H1 (cell line): ENCODE measurements around the gene CAMTA1. TPM values are rescaled to one million over a fixed set of nuclear protein-coding genes. Genes with fewer than 3 reads are reported as not detected.
A peak's percentile ranks its signal among the peaks of the same experiment; 100 is the strongest.

Experiments used
- CTCF ChIA-PET: fragments of 300-600 bp; sonication (Branson Sonifier 250); formaldehyde crosslinking; loops from one replicate; lab custom pipeline; 2021; ENCODE audit not compliant: partially characterized antibody; lab: Charles Lee
- POLR2A ChIA-PET: fragments of 300-600 bp; sonication (Branson Sonifier 250); formaldehyde crosslinking; loops from one replicate; lab custom pipeline; 2021; ENCODE audit warnings: inconsistent platforms; ENCODE audit not compliant: partially characterized antibody; lab: Charles Lee
- DNase-seq, 2 experiments: peaks; one replicate each; pipeline versions ENCODE4 v3.0.0 to v3.0.0-alpha.2; 2010 to 2022; ENCODE audit warnings: low spot score in 2 of 2, low read depth in 1 of 2, mixed read lengths in 1 of 2
- FAIRE-seq: peaks from 2 replicates; lab custom pipeline; 2011; peaks lifted over from hg19 to GRCh38; lab: Jason Lieb, UNC
- H2AFZ ChIP-seq: 2 replicates; pipeline ENCODE4 v1.8.1; 2012; ENCODE audit warnings: low read length, inconsistent platforms
- H2AK5ac ChIP-seq: 2 replicates; pipeline ENCODE4 v1.6.1; 2013; ENCODE audit warnings: low read depth, low read length
- H2BK120ac ChIP-seq: replicated peaks from 2 replicates; pipeline ENCODE3; 2013; ENCODE audit warnings: low read depth, low read length, inconsistent platforms
- H2BK12ac ChIP-seq: 2 replicates; pipeline ENCODE4 v1.6.1; 2013; ENCODE audit warnings: low read depth, low read length
- H2BK15ac ChIP-seq: 2 replicates; pipeline ENCODE4 v1.6.1; 2013; ENCODE audit warnings: low read length
- H2BK20ac ChIP-seq: 2 replicates; pipeline ENCODE4 v1.6.1; 2013; ENCODE audit warnings: low read length
- H2BK5ac ChIP-seq: 2 replicates; pipeline ENCODE4 v1.6.1; 2013; ENCODE audit warnings: low read depth, low read length
- H3K14ac ChIP-seq: 2 replicates; pipeline ENCODE4 v1.6.1; 2013; ENCODE audit warnings: inconsistent platforms; ENCODE audit not compliant: insufficient read length
- H3K18ac ChIP-seq: 2 replicates; pipeline ENCODE4 v1.6.1; 2013; ENCODE audit warnings: low read length; ENCODE audit errors: extremely low read depth
- H3K23ac ChIP-seq: 2 replicates; pipeline ENCODE4 v1.6.1; 2013; ENCODE audit warnings: inconsistent platforms; ENCODE audit not compliant: insufficient read length
- H3K23me2 ChIP-seq: 2 replicates; pipeline ENCODE4 v1.6.1; 2013; ENCODE audit warnings: low read depth, low read length
- H3K27ac ChIP-seq: 2 replicates; pipeline ENCODE4 v1.6.1; 2011; ENCODE audit warnings: low read depth, low read length, inconsistent platforms
- H3K27me3 ChIP-seq, 4 experiments: replicated peaks in 1 of 4; 1 replicate in 1 of 4; 2 replicates in 3 of 4; pipeline versions ENCODE4 v1.6.1 to v1.8.1; 2011 to 2013; ENCODE audit warnings: low read length in 3 of 4, mild to moderate bottlenecking in 3 of 4, inconsistent platforms in 2 of 4, mixed read lengths in 2 of 4, moderate library complexity in 1 of 4; ENCODE audit not compliant: control insufficient read depth in 3 of 4, insufficient read depth in 3 of 4; ENCODE audit errors: extremely low read depth in 1 of 4
- H3K36me3 ChIP-seq, 4 experiments: 2 replicates each; pipeline versions ENCODE4 v1.6.1 to v1.8.1; 2011 to 2013; ENCODE audit warnings: mild to moderate bottlenecking in 4 of 4, low read length in 3 of 4, moderate library complexity in 2 of 4, control low read depth in 1 of 4, inconsistent platforms in 1 of 4; ENCODE audit not compliant: insufficient read depth in 4 of 4, control insufficient read depth in 2 of 4
- H3K4ac ChIP-seq: replicated peaks from 2 replicates; pipeline ENCODE3; 2013; ENCODE audit warnings: low read length, low read depth, mixed read lengths, inconsistent platforms; ENCODE audit not compliant: insufficient read length
- H3K4me1 ChIP-seq, 4 experiments: replicated peaks in 1 of 4; 1 replicate in 1 of 4; 2 replicates in 3 of 4; pipeline versions ENCODE4 v1.6.1 to v1.8.1; 2011 to 2013; ENCODE audit warnings: low read length in 3 of 4, inconsistent platforms in 2 of 4, mixed read lengths in 1 of 4; ENCODE audit not compliant: insufficient read depth in 4 of 4, control insufficient read depth in 3 of 4
- H3K4me2 ChIP-seq, 2 experiments: 2 replicates each; pipeline versions ENCODE4 v1.6.1 to v1.8.1; 2011 to 2013; ENCODE audit warnings: low read depth in 2 of 2, low read length in 2 of 2, control low read depth in 1 of 2, inconsistent platforms in 1 of 2, mild to moderate bottlenecking in 1 of 2; ENCODE audit not compliant: insufficient read depth in 1 of 2
- H3K4me3 ChIP-seq, 4 experiments: fragments of 200-600, 300-600 bp in 1 of 4; sonication (generic), shearing (Covaris generic), sonication (Bioruptor Twin) in 1 of 4; 2 replicates each; pipeline versions ENCODE4 v1.5.1 to v1.8.1; 2011 to 2016; ENCODE audit warnings: low read length in 4 of 4, low read depth in 3 of 4, control low read depth in 2 of 4, inconsistent platforms in 2 of 4, mild to moderate bottlenecking in 2 of 4, mixed read lengths in 1 of 4, moderate library complexity in 1 of 4; ENCODE audit not compliant: insufficient read depth in 2 of 4; ENCODE audit errors: extremely low read depth in 1 of 4
- H3K56ac ChIP-seq: replicated peaks from 2 replicates; pipeline ENCODE3; 2013; ENCODE audit warnings: low read depth, mild to moderate bottlenecking, mixed read lengths, low read length, inconsistent platforms; ENCODE audit not compliant: insufficient read length
- H3K79me1 ChIP-seq: 2 replicates; pipeline ENCODE4 v1.6.1; 2013; ENCODE audit warnings: low read depth, low read length, control low read depth
- H3K79me2 ChIP-seq, 2 experiments: 2 replicates each; pipeline versions ENCODE4 v1.6.1 to v1.8.1; 2012 to 2013; ENCODE audit warnings: low read length in 2 of 2, mild to moderate bottlenecking in 2 of 2, inconsistent platforms in 1 of 2; ENCODE audit not compliant: insufficient read depth in 2 of 2, control insufficient read depth in 1 of 2
- H3K9ac ChIP-seq, 4 experiments: replicated peaks in 1 of 4; 1 replicate in 1 of 4; 2 replicates in 3 of 4; pipeline versions ENCODE4 v1.6.1 to v1.8.1; 2011 to 2013; ENCODE audit warnings: low read depth in 3 of 4, low read length in 3 of 4, control low read depth in 2 of 4, mild to moderate bottlenecking in 2 of 4, moderate library complexity in 2 of 4, inconsistent platforms in 1 of 4; ENCODE audit errors: extremely low read depth in 1 of 4
- H3K9me3 ChIP-seq, 2 experiments: 2 replicates each; pipeline versions ENCODE4 v1.6.1 to v1.8.1; 2012 to 2013; ENCODE audit warnings: mild to moderate bottlenecking in 2 of 2, moderate library complexity in 2 of 2, control low read depth in 1 of 2, inconsistent platforms in 1 of 2, low read depth in 1 of 2, low read length in 1 of 2, mixed read lengths in 1 of 2; ENCODE audit not compliant: insufficient read depth in 2 of 2
- H4K20me1 ChIP-seq, 2 experiments: replicated peaks in 1 of 2; 2 replicates each; pipeline versions ENCODE3 to v1.8.1; 2011 to 2013; ENCODE audit warnings: inconsistent platforms in 2 of 2, low read length in 2 of 2, mild to moderate bottlenecking in 1 of 2; ENCODE audit not compliant: insufficient read depth in 2 of 2, control insufficient read depth in 1 of 2
- H4K5ac ChIP-seq: 2 replicates; pipeline ENCODE4 v1.6.1; 2013; ENCODE audit warnings: low read length, low read depth, mixed read lengths, inconsistent platforms; ENCODE audit not compliant: insufficient read length
- H4K8ac ChIP-seq: 2 replicates; pipeline ENCODE4 v1.8.0; 2013; ENCODE audit warnings: mild to moderate bottlenecking, moderate library complexity, low read length, inconsistent platforms; ENCODE audit not compliant: insufficient read depth; ENCODE audit errors: extremely low read depth
- H4K91ac ChIP-seq: replicated peaks from 2 replicates; pipeline ENCODE3; 2013; ENCODE audit warnings: low read length, mixed read lengths, inconsistent platforms; ENCODE audit not compliant: insufficient read length
- BRCA1 ChIP-seq: IDR thresholded peaks from 2 replicates; pipeline ENCODE4 v1.6.1; 2012; ENCODE audit warnings: low read depth, low read length, improper control_type of control experiment
- KDM4A ChIP-seq: IDR thresholded peaks from one replicate; pipeline ENCODE4 v1.7.1; 2012; ENCODE audit warnings: low read depth, mild to moderate bottlenecking, moderate library complexity, low read length, inconsistent platforms; ENCODE audit not compliant: severe bottlenecking
- NRF1 ChIP-seq: IDR thresholded peaks from 2 replicates; pipeline ENCODE4 v1.6.1; 2011; ENCODE audit warnings: mild to moderate bottlenecking, low read depth, low read length, improper control_type of control experiment
- POLR2AphosphoS5 ChIP-seq: IDR thresholded peaks from 2 replicates; pipeline ENCODE4 v1.6.1; 2011; ENCODE audit warnings: low read depth, low read length
- RBBP5 ChIP-seq: IDR thresholded peaks from 2 replicates; pipeline ENCODE4 v1.7.1; 2012; ENCODE audit warnings: low read depth, mild to moderate bottlenecking, inconsistent platforms, low read length, moderate library complexity, borderline replicate concordance
- RNF2 ChIP-seq: fragments of 200-900, 300-1000 bp; sonication (generic); IDR thresholded peaks from 2 replicates; pipeline ENCODE4 v1.7.1; 2016; ENCODE audit warnings: borderline replicate concordance, low read depth, mild to moderate bottlenecking, antibody characterized with exemption, low read length; ENCODE audit not compliant: poor library complexity, severe bottlenecking; ENCODE audit errors: missing control alignments
- SUZ12 ChIP-seq: fragments of 200-600 bp; sonication (generic); IDR thresholded peaks from 2 replicates; pipeline ENCODE4 v1.6.1; 2012; ENCODE audit warnings: mild to moderate bottlenecking, inconsistent platforms, low read length, moderate library complexity, mixed read lengths
- WGBS, 2 experiments: shearing (Covaris generic) in 1 of 2; methylation state at CpG; one replicate each; pipeline versions ENCODE4 v1.1.6 to v1.1.7; 2013 to 2015; ENCODE audit warnings: low lambda C conversion rate in 2 of 2, mixed read lengths in 2 of 2, inconsistent platforms in 1 of 2, low coverage in 1 of 2, missing lambda C conversion rate in 1 of 2; ENCODE audit not compliant: insufficient replicate concordance in 2 of 2, insufficient coverage in 1 of 2, insufficient read length in 1 of 2; ENCODE audit errors: extremely low coverage in 1 of 2, missing lambda C conversion rate in 1 of 2; 5-methylcytosine and 5-hydroxymethylcytosine counted together
- polyA plus RNA-seq, 7 experiments: library from polyadenylated mRNA; depleted of rRNA in 3 of 7; stranded (reverse) in 5 of 7; unstranded in 2 of 7; fragments of >200 nt in 5 of 7; fragments of 200-250 nt in 2 of 7; gene quantifications; 1 replicate in 5 of 7; 2 replicates in 1 of 7; 4 replicates in 1 of 7; pipeline versions ENCODE4 v1.2.1 to v1.2.3, GENCODE V29; 2011 to 2013; ENCODE audit warnings: missing spikeins in 2 of 7, mixed read lengths in 2 of 7
- total RNA-seq: library from RNA; stranded (reverse); fragmentation: NEBNext Ultra II Directional; extraction: Animal tissue kit (Norgen Biotek cat#: 25700); gene quantifications from 2 replicates; pipeline ENCODE4 v1.2.1, GENCODE V29; 2021

CAMTA1 gene
- total and polyA plus RNA-seq, 2 of the 8 experiments (the other 6 are each of a cell fraction or from before 2014, with no cell fraction given) = 65.0 to 119 TPM

- Histone ChIP-seq H3K4ac (no peak overlapping the region), H3K23me2 (no peaks in the 10 kb centered on the region; the same call in 1 of the 2 replicates), H4K20me1 (no peaks in the 10 kb centered on the region), H3K27ac (no peak overlapping the region), H3K14ac (no peak overlapping the region), H3K36me3 (no peaks in the 10 kb centered on the region), H3K9ac (no peak overlapping the region), H4K5ac (no peak overlapping the region), H3K79me2 (no peaks in the 10 kb centered on the region), H2AK5ac (no peak overlapping the region), H4K91ac (no peak overlapping the region), H2BK5ac (no peak overlapping the region), H3K18ac (no peak overlapping the region), H3K9me3 (no peaks in the 10 kb centered on the region), H3K4me3 (no peak overlapping the region), H2BK12ac (0 out of 2 replicates have a peak overlapping the region, but pooled peaks have one; percentile 50), H4K8ac (no peak overlapping the region), H2AFZ (no peak overlapping the region), H3K4me1 (peaks cover 0 to 11% (median 5%) of the 10 kb centered on the region in 4 experiments; a peak in 4 of 7 replicates), H3K79me1 (no peaks in the 10 kb centered on the region), H2BK20ac (no peak overlapping the region), H3K27me3 (no peaks in the 10 kb centered on the region; a peak in 2 of 7 replicates), H2BK120ac (no peak overlapping the region), H3K4me2 (no peak overlapping the region), H3K56ac (no peak overlapping the region), H3K23ac (no peak overlapping the region), H2BK15ac (0 out of 2 replicates have a peak overlapping the region, but pooled peaks have one; percentile 77)
- no peak for TF ChIP-seq BRCA1
- no peak for TF ChIP-seq NRF1
- no peak for TF ChIP-seq RBBP5
- TF ChIP-seq KDM4A = no peak
- no peak for TF ChIP-seq RNF2
- no peak for TF ChIP-seq SUZ12
- no peak for TF ChIP-seq POLR2AphosphoS5
- ChIA-PET POLR2A (no interaction called here), CTCF (interaction anchor here (0.8 to 2.8 kb wide), 3 partner anchors 10 to 197 kb away, joined by 3 to 14 read pairs (median 3); no protein-coding TSS in a partner anchor)
- WGBS, 2 experiments = 87% methylated on average over 2 of the region's 2 CpGs; no CpG with 5 or more reads in 1 of the 2 experiments
- FAIRE-seq (no peak), DNase-seq (no peak)
These were observed 492.8 kb downstream of the CAMTA1 start for GRCh38 chr1:7278045-7278444.
